GM12865 (cell line): ENCODE results near the gene SLC25A20.

Experiments
- DNase-seq: peaks from one replicate; pipeline ENCODE4 v3.0.0; 2010; ENCODE audit warnings: low read depth
- H3K4me3 ChIP-seq: 2 replicates; pipeline ENCODE4 v1.5.1; 2011; ENCODE audit warnings: mild to moderate bottlenecking, low read depth, low read length, control low read depth
- TF ChIP-seq, protein P1 (sequence below): IDR thresholded peaks from 2 replicates; pipeline ENCODE4 v1.5.1; 2011; ENCODE audit warnings: low read length, control low read depth, low read depth, inconsistent platforms; ENCODE audit not compliant: insufficient read depth; ENCODE audit errors: missing control alignments

SLC25A20 gene

DNA sequence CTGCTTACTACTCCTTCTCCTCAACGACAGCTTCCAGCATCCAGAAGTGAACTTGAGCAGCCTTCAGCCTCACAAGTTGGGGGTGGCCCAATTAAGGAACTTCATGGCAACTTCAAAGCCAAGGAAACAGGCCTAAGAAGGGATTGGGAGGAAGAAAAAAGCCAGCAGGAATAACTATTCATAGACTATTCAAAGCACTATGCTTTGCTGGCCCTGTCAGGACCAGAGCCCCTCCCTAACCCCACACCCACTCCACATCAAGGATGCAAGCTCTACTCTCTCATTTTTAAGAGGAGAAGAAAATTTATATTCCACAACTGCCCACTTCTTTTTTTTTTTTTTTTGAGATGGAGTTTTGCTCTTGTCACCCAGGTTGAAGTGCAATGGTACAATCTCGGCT is 41.0 kb downstream of the SLC25A20 start:
- TF ChIP-seq, protein P1, sequence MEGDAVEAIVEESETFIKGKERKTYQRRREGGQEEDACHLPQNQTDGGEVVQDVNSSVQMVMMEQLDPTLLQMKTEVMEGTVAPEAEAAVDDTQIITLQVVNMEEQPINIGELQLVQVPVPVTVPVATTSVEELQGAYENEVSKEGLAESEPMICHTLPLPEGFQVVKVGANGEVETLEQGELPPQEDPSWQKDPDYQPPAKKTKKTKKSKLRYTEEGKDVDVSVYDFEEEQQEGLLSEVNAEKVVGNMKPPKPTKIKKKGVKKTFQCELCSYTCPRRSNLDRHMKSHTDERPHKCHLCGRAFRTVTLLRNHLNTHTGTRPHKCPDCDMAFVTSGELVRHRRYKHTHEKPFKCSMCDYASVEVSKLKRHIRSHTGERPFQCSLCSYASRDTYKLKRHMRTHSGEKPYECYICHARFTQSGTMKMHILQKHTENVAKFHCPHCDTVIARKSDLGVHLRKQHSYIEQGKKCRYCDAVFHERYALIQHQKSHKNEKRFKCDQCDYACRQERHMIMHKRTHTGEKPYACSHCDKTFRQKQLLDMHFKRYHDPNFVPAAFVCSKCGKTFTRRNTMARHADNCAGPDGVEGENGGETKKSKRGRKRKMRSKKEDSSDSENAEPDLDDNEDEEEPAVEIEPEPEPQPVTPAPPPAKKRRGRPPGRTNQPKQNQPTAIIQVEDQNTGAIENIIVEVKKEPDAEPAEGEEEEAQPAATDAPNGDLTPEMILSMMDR, result no peak
- no peak overlapping the region for H3K4me3 ChIP-seq
- no peak for DNase-seq

DNA sequence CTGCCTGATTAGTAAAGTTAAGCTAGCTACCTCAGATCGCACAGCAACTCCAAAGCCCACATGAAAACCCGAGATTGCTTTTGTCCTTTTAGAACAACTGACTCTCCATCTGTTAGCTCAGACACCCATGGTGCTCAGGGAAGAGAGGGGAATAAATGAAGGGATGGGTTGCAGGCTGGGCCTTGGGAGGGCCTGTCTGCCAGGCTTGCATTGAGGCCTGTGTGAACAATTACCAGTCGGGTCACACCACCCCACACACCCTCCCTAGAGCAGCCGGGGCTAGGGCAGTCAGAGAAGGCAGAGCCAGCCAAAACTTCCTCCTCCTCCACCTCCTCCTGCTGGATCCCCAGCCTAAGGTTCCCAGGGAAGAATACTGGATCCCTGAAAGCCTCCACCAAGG is 42.2 kb downstream of the SLC25A20 start:
- TF ChIP-seq, protein P1, result no peak
- no peak overlapping the region for H3K4me3 ChIP-seq
- DNase-seq, result no peak

DNA sequence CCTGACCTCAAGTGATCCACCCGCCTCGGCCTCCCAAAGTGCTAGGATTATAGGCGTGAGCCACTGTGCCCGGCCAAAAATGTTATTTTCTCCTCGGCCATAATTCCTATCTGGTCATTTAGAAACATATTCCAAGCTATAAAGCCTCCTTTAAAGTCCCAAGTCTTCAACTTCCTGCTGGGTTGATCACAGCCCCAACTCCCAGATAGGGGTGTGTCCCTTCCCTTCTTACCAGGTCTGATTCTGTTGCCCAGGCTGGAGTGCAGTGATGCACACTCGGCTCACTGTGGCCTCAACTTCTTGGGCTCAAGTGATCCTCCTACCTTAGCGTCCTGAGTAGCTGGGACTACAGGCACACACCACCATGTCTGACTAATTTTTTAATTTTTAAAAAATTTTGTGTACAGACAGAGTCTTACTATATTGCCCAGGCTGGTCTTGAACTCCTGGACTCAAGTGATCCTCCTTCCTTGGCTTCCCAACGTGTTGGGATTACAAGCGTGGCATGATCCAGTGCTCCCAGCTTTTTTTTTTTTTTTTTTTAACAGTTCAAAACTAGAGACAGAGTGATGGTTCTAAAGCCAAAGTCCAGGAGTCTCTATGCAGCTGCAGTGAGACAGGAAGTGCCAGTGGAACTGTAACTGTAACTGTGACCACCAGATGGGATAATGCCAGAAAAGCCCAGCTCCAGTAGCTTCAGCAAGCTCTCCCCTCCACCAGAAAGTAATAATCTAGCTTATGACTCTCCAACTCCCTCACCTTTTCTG is 42.8 kb downstream of the SLC25A20 start:
- no peak overlapping the region for H3K4me3 ChIP-seq
- TF ChIP-seq, protein P1, result no peak
- DNase-seq, result no peak

DNA sequence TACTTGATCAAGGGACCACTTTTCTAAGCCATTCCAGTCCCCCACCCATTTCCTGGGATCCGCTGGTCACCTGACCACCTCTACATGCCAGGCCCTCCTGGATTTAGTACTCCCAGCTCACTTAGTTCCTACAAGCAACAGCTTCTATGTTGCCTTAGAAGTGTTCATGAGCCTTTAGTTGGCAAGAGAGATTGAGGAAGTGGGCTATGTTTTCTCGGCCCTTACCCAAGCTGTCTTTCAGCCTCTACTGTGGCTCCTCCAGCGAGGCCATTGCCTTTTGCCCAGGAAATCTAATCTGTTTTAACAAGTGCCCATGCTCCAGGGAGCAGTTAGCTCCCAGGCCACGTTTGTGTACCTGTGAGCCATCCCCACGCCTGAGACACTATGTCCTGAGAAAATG is 46.5 kb downstream of the SLC25A20 start:
- TF ChIP-seq, protein P1, result no peak
- H3K4me3 ChIP-seq, result no peak overlapping the region
- no peak for DNase-seq

DNA sequence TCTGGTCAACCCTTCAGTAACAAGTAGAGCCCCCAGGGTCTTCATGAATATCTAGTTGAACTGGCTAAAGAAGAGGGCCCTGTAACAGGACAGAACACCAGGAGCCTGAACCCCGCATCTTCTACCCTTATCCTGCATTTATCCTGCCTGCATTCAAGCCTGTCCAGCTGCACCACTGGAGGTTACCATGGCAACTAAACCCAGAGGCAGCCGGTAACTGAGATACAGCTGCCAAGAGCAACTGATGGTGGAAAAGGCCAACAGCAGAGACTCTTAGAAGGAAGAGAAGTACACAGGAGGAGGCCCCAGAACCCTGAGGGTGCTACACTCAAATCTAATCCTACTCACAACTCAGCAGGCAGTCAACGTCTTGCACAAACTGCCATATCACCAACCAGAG is 47.3 kb downstream of the SLC25A20 start:
- TF ChIP-seq, protein P1, result no peak
- DNase-seq, result no peak
- no peak overlapping the region for H3K4me3 ChIP-seq

DNA sequence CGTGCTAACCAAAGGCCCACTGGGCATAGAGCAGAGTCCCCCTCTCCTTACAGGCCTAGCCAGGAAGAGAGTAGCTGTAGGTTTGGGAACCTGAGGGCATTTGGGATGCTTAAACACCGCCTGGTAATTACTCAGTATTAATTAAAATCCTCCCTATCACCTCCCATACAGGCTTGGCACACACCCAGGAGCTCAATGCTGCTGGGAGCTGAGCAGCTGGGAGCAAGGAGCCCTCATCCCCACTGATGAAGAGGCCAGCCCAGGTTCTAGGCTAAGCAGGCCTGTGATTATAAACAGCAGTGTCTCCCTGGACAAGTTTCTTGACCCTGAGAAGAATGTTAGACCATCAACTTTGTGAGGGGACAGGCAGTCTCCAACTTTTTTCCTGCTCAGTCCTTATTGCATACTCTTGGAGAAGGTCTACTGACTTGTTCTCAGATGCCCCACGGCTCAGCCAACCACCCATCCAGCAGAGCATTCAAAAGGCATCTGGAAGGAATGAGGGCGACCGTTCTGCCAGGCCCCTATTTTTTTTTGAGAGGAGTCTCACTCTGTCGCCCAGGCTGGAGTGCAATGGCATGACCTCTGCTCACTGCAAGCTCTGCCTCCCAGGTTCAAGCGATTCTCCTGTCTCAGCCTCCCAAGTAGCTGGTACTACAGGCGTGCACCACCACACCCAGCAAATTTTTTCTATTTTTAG is 49.7 kb downstream of the SLC25A20 start:
- TF ChIP-seq, protein P1, result no peak
- no peak for DNase-seq
- H3K4me3 ChIP-seq, result no peak overlapping the region
